ENCODE results near the gene KCNMA1. TPM values are rescaled to one million over a fixed set of nuclear protein-coding genes. Genes with fewer than 3 reads are reported as not detected.
A peak's percentile ranks its signal among the peaks of the same experiment; 100 is the strongest.

KCNMA1 gene
- total RNA-seq, 1 donor from 2014 or later = 41.3 TPM

DNA sequence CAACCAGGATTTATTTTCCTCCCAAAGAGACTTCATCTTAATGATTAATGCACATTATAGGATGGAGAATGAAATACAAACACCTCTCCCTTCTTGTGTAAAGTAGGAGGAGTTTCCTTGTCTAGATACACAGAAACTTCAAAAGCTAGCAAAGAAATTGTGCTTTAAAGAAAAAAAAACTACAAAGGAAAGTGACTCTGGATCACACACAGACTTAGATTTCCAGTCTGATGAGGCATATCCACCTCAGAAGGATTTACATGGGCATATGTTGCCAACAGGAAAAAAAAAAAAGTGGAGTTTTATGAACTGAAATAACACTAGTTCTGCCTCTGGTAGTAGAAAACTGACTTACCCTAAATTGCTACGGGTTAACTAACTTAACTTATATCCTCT, 449.6 kb downstream of the KCNMA1 start:
- no peaks in the 10 kb centered on the region for H3K27me3 ChIP-seq (ENCODE audit: low read depth)
- H3K36me3 ChIP-seq = no peaks in the 10 kb centered on the region
- intact Hi-C loops (cut with DNase I) = no loop called here
- no peak for TF ChIP-seq CTCF (IDR thresholded peaks at IDR 0.05)
- no peaks in the 10 kb centered on the region for H3K4me1 ChIP-seq
- H3K4me3 ChIP-seq = no peak overlapping the region
- no peaks in the 10 kb centered on the region for H3K9me3 ChIP-seq
- ATAC-seq (no peak), DNase-seq (no peak)
- H3K27ac ChIP-seq = no peak overlapping the region

GRCh38 chr10:77187376-77187999, 450.1 kb downstream of the KCNMA1 start:
- no peak overlapping the region for H3K27ac ChIP-seq
- TF ChIP-seq CTCF (IDR thresholded peaks at IDR 0.05) = no peak
- DNase-seq (no peak), ATAC-seq (no peak)
- no peak overlapping the region for H3K4me3 ChIP-seq
- H3K9me3 ChIP-seq = no peaks in the 10 kb centered on the region
- H3K36me3 ChIP-seq = no peaks in the 10 kb centered on the region
- intact Hi-C loops (cut with DNase I) = no loop called here
- H3K4me1 ChIP-seq = no peaks in the 10 kb centered on the region
- no peaks in the 10 kb centered on the region for H3K27me3 ChIP-seq (ENCODE audit: low read depth)

GRCh38 chr10:77186936-77187335, 450.7 kb downstream of the KCNMA1 start:
- Histone ChIP-seq H3K27me3 (ENCODE audit: low read depth) (no peaks in the 10 kb centered on the region), H3K4me1 (no peaks in the 10 kb centered on the region), H3K36me3 (no peaks in the 10 kb centered on the region), H3K4me3 (no peak overlapping the region), H3K9me3 (no peaks in the 10 kb centered on the region), H3K27ac (no peak overlapping the region)
- intact Hi-C loops (cut with DNase I) = no loop called here
- ATAC-seq = no peak
- no peak for DNase-seq
- TF ChIP-seq CTCF (IDR thresholded peaks at IDR 0.05) = no peak

- TF ChIP-seq CTCF (IDR thresholded peaks at IDR 0.05) = no peak
- H3K27ac ChIP-seq = no peak overlapping the region
- DNase-seq = no peak
Measured at GRCh38 chr10:77185696-77186095, 451.9 kb downstream of the KCNMA1 start.

DNA sequence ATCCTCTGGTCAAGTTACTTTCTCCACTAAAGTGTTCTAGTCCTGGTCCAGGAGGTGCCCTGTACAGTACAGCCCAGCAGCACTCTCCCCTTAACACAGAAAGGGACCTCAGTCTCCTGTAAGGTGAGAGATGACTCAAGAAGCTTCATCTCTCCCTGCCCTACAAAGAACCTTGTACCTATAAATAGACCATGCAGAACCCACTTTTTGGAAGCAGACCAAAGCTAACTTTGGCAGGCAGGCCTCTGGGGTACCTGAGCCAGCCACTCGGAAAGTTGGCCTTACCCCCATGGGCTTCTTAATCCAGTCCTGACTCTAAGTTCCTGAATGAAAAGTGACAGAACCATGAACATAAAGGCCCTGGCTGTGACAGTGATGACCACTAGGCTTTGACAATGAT, 454.8 kb downstream of the KCNMA1 start:
- intact Hi-C loops (cut with DNase I) = no loop called here
- Histone ChIP-seq H3K4me1 (no peaks in the 10 kb centered on the region), H3K27me3 (ENCODE audit: low read depth) (no peaks in the 10 kb centered on the region), H3K27ac (no peak overlapping the region), H3K36me3 (no peaks in the 10 kb centered on the region), H3K4me3 (no peak overlapping the region), H3K9me3 (no peaks in the 10 kb centered on the region)
- ATAC-seq (no peak), DNase-seq (no peak)
- TF ChIP-seq CTCF (IDR thresholded peaks at IDR 0.05) = no peak

More at GRCh38 chr10:77185696-77186095, 451.9 kb downstream of the KCNMA1 start:
- peak; percentile 79 to 89 for ATAC-seq
- Histone ChIP-seq H3K9me3 (no peaks in the 10 kb centered on the region), H3K4me1 (no peaks in the 10 kb centered on the region), H3K36me3 (no peaks in the 10 kb centered on the region), H3K4me3 (no peak overlapping the region), H3K27me3 (ENCODE audit: low read depth) (no peaks in the 10 kb centered on the region)
- intact Hi-C loops (cut with DNase I) = no loop called here
